Measurements from ENCODE around the gene BICDL1.
A peak's percentile ranks its signal among the peaks of the same experiment; 100 is the strongest.

Gene BICDL1

GRCh38 chr12:120121343-120121742 is 132.3 kb downstream of the BICDL1 start:
- TF ChIP-seq CTCF (IDR thresholded peaks at IDR 0.05; ENCODE audit: insufficient read depth, low read length, poor library complexity, severe bottlenecking) (no peak), EZH2phosphoT487 (conservative IDR thresholded peaks at IDR 0.05; ENCODE audit: low read length) (no peak)
- H3K79me2 ChIP-seq (ENCODE audit: insufficient read depth, low read length), result peaks cover 20% of the 10 kb centered on the region
- no peaks in the 10 kb centered on the region for H3K27me3 ChIP-seq (ENCODE audit: low read length)
- H3K9ac ChIP-seq (ENCODE audit: low read length), result peak overlapping the region; percentile 6; the same call in 1 of the 2 replicates
- no peak overlapping the region for H2AFZ ChIP-seq (ENCODE audit: low read depth, low read length, severe bottlenecking)
- H4K20me1 ChIP-seq (ENCODE audit: low read depth, low read length), result no peaks in the 10 kb centered on the region
- peak overlapping the region; percentile 69 for H3K27ac ChIP-seq (ENCODE audit: low read depth, low read length)
- peaks cover 40% of the 10 kb centered on the region for H3F3A ChIP-seq (ENCODE audit: insufficient read depth)
- no peak overlapping the region for H3K4me3 ChIP-seq (ENCODE audit: insufficient read depth, low read length, poor library complexity, severe bottlenecking)
- H3K36me3 ChIP-seq (ENCODE audit: low read length), result peaks cover 3% of the 10 kb centered on the region; the same call in 1 of the 2 replicates
- peak overlapping the region; percentile 35 for H3K4me2 ChIP-seq (ENCODE audit: low read depth, low read length, poor library complexity, severe bottlenecking)
- no peaks in the 10 kb centered on the region for H3K9me2 ChIP-seq (replicated peaks; ENCODE audit: insufficient read depth, low read length)
- no peaks in the 10 kb centered on the region for H3K9me3 ChIP-seq (ENCODE audit: insufficient read depth, low read length)

GRCh38 chr12:120121766-120122293 is 132.8 kb downstream of the BICDL1 start:
- Histone ChIP-seq H3K9me2 (replicated peaks; ENCODE audit: insufficient read depth, low read length) (no peaks in the 10 kb centered on the region), H3K4me2 (ENCODE audit: low read depth, low read length, poor library complexity, severe bottlenecking) (peak overlapping the region; percentile 35), H3K9ac (ENCODE audit: low read length) (peak overlapping the region; percentile 6; the same call in 1 of the 2 replicates), H3K9me3 (ENCODE audit: insufficient read depth, low read length) (no peaks in the 10 kb centered on the region), H3F3A (ENCODE audit: insufficient read depth) (peaks cover 41% of the 10 kb centered on the region), H3K36me3 (ENCODE audit: low read length) (peaks cover 3% of the 10 kb centered on the region; the same call in 1 of the 2 replicates), H3K79me2 (ENCODE audit: insufficient read depth, low read length) (peaks cover 20% of the 10 kb centered on the region), H3K27ac (ENCODE audit: low read depth, low read length) (peak overlapping the region; percentile 69), H2AFZ (ENCODE audit: low read depth, low read length, severe bottlenecking) (no peak overlapping the region), H4K20me1 (ENCODE audit: low read depth, low read length) (no peaks in the 10 kb centered on the region), H3K27me3 (ENCODE audit: low read length) (no peaks in the 10 kb centered on the region), H3K4me3 (ENCODE audit: insufficient read depth, low read length, poor library complexity, severe bottlenecking) (no peak overlapping the region)
- TF ChIP-seq CTCF (IDR thresholded peaks at IDR 0.05; ENCODE audit: insufficient read depth, low read length, poor library complexity, severe bottlenecking) (no peak), EZH2phosphoT487 (conservative IDR thresholded peaks at IDR 0.05; ENCODE audit: low read length) (no peak)

- Histone ChIP-seq H3K9me2 (replicated peaks; ENCODE audit: insufficient read depth, low read length) (no peaks in the 10 kb centered on the region), H2AFZ (ENCODE audit: low read depth, low read length, severe bottlenecking) (no peak overlapping the region), H3K4me2 (ENCODE audit: low read depth, low read length, poor library complexity, severe bottlenecking) (no peak overlapping the region), H3K9ac (ENCODE audit: low read length) (no peak overlapping the region), H3K27ac (ENCODE audit: low read depth, low read length) (no peak overlapping the region), H3K4me3 (ENCODE audit: insufficient read depth, low read length, poor library complexity, severe bottlenecking) (no peak overlapping the region), H3F3A (ENCODE audit: insufficient read depth) (peaks cover 32% of the 10 kb centered on the region), H3K9me3 (ENCODE audit: insufficient read depth, low read length) (no peaks in the 10 kb centered on the region), H4K20me1 (ENCODE audit: low read depth, low read length) (no peaks in the 10 kb centered on the region), H3K36me3 (ENCODE audit: low read length) (peaks cover 5% of the 10 kb centered on the region; the same call in 1 of the 2 replicates), H3K27me3 (ENCODE audit: low read length) (no peaks in the 10 kb centered on the region), H3K79me2 (ENCODE audit: insufficient read depth, low read length) (no peaks in the 10 kb centered on the region)
- no peak for TF ChIP-seq CTCF (IDR thresholded peaks at IDR 0.05; ENCODE audit: insufficient read depth, low read length, poor library complexity, severe bottlenecking)
- TF ChIP-seq EZH2phosphoT487 (conservative IDR thresholded peaks at IDR 0.05; ENCODE audit: low read length), result no peak
Observed at GRCh38 chr12:120125029-120125428, 136.0 kb downstream of the BICDL1 start.
